GM21360 (cell line): ENCODE measurements around the gene C10orf62.
"Not testable (repeated sequence)": the region's sequence is repeated elsewhere in the genome, so short reads cannot be mapped to it uniquely, and the experiment has no call there.

Source experiments
- ATAC-seq: cut with Tn5 transposase; IDR thresholded peaks from one replicate; pipeline ENCODE4 v1.9.1; 2021; ENCODE audit warnings: mild to moderate bottlenecking, moderate library complexity; ENCODE audit not compliant: unreplicated experiment

C10orf62 gene

GRCh38 chr10:97618733-97619132 is 29.2 kb downstream of the C10orf62 start:
- ATAC-seq, result no peak

GRCh38 chr10:97623277-97623676 is 33.8 kb downstream of the C10orf62 start:
- no peak for ATAC-seq

- no peak for ATAC-seq
These were observed 38.2 kb downstream of the C10orf62 start for GRCh38 chr10:97627731-97628130.

GRCh38 chr10:97628228-97628627 is 38.7 kb downstream of the C10orf62 start:
- ATAC-seq, result no peak

GRCh38 chr10:97629289-97629688 is 39.8 kb downstream of the C10orf62 start:
- ATAC-seq, result no peak

- no peak for ATAC-seq
These were observed 41.6 kb downstream of the C10orf62 start for GRCh38 chr10:97631098-97631497.

GRCh38 chr10:97632949-97633884 is 43.7 kb downstream of the C10orf62 start, which contains the start of gene MORN4:
Gene MORN4 (minus strand): TSS chr10:97633500. CDS start chr10:97619653, 13,847 bp downstream.
- peak; percentile 98 for ATAC-seq

GRCh38 chr10:97633921-97634320 is 44.4 kb downstream of the C10orf62 start:
- no peak for ATAC-seq

- ATAC-seq, result no peak
These were observed 46.1 kb downstream of the C10orf62 start for GRCh38 chr10:97635577-97635976.

- ATAC-seq, result not testable (repeated sequence)
These were observed 49.6 kb downstream of the C10orf62 start for GRCh38 chr10:97639090-97639489.

- peak; percentile 97 for ATAC-seq
These were observed 50.8 kb downstream of the C10orf62 start, which contains the start of gene PI4K2A for GRCh38 chr10:97640174-97640867. Gene PI4K2A (plus strand): TSS chr10:97640671. CDS start chr10:97640743, 72 bp downstream.
